MM.1S (cell line): Measurements from ENCODE around the gene SLC6A13.

Source experiments
- CTCF ChIP-seq: fragments of 300-600 bp; sonication (generic); IDR thresholded peaks from 2 replicates; pipeline ENCODE4 v1.5.1; 2016; ENCODE audit warnings: antibody characterized with exemption, low read length, mixed read lengths
- EZH2 ChIP-seq: fragments of 300-600 bp; sonication (generic); optimal IDR thresholded peaks from 2 replicates; pipeline ENCODE3; 2017; ENCODE audit warnings: low read depth, mild to moderate bottlenecking, antibody characterized with exemption, low read length, mixed read lengths
- EZH2phosphoT487 ChIP-seq: fragments of 300-600 bp; sonication (generic); IDR thresholded peaks from 2 replicates; pipeline ENCODE4 v1.6.1; 2018; ENCODE audit warnings: antibody characterized with exemption, low read length

GRCh38 chr12:184811-185575, 77.6 kb downstream of the SLC6A13 start:
- no peak for TF ChIP-seq EZH2
- TF ChIP-seq CTCF, result no peak
- no peak for TF ChIP-seq EZH2phosphoT487
